ENCODE results near the gene MCTP1.

MCTP1 gene

GRCh38 chr5:94775088-94775487, 509.8 kb downstream of the MCTP1 start:
- H3K4me1 ChIP-seq = no peaks in the 10 kb centered on the region
- H3K27ac ChIP-seq = no peak overlapping the region
- no peak overlapping the region for H2AFZ ChIP-seq
- no peak overlapping the region for H3K4me2 ChIP-seq (ENCODE audit: low read length)
- H3K9ac ChIP-seq = no peak overlapping the region
- H3K9me3 ChIP-seq (ENCODE audit: control insufficient read depth, low read length) = no peaks in the 10 kb centered on the region
- no peaks in the 10 kb centered on the region for H3K36me3 ChIP-seq (ENCODE audit: control insufficient read depth, insufficient read depth, low read length)
- no peaks in the 10 kb centered on the region for H3K27me3 ChIP-seq (ENCODE audit: control insufficient read depth, insufficient read depth, low read length)
- no peak overlapping the region for H3K4me3 ChIP-seq (ENCODE audit: low read depth, low read length)
- TF ChIP-seq, protein P1, sequence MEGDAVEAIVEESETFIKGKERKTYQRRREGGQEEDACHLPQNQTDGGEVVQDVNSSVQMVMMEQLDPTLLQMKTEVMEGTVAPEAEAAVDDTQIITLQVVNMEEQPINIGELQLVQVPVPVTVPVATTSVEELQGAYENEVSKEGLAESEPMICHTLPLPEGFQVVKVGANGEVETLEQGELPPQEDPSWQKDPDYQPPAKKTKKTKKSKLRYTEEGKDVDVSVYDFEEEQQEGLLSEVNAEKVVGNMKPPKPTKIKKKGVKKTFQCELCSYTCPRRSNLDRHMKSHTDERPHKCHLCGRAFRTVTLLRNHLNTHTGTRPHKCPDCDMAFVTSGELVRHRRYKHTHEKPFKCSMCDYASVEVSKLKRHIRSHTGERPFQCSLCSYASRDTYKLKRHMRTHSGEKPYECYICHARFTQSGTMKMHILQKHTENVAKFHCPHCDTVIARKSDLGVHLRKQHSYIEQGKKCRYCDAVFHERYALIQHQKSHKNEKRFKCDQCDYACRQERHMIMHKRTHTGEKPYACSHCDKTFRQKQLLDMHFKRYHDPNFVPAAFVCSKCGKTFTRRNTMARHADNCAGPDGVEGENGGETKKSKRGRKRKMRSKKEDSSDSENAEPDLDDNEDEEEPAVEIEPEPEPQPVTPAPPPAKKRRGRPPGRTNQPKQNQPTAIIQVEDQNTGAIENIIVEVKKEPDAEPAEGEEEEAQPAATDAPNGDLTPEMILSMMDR (IDR thresholded peaks at IDR 0.05) = no peak
- no peaks in the 10 kb centered on the region for H3K79me2 ChIP-seq

GRCh38 chr5:94771742-94772141, 513.2 kb downstream of the MCTP1 start:
- Histone ChIP-seq H3K9ac (no peak overlapping the region), H3K4me2 (ENCODE audit: low read length) (no peak overlapping the region), H3K27ac (no peak overlapping the region), H3K4me1 (no peaks in the 10 kb centered on the region), H3K79me2 (no peaks in the 10 kb centered on the region), H2AFZ (no peak overlapping the region), H3K4me3 (ENCODE audit: low read depth, low read length) (no peak overlapping the region), H3K36me3 (ENCODE audit: control insufficient read depth, insufficient read depth, low read length) (no peaks in the 10 kb centered on the region), H3K9me3 (ENCODE audit: control insufficient read depth, low read length) (no peaks in the 10 kb centered on the region), H3K27me3 (ENCODE audit: control insufficient read depth, insufficient read depth, low read length) (no peaks in the 10 kb centered on the region)
- TF ChIP-seq, protein P1 (IDR thresholded peaks at IDR 0.05) = no peak

DNA sequence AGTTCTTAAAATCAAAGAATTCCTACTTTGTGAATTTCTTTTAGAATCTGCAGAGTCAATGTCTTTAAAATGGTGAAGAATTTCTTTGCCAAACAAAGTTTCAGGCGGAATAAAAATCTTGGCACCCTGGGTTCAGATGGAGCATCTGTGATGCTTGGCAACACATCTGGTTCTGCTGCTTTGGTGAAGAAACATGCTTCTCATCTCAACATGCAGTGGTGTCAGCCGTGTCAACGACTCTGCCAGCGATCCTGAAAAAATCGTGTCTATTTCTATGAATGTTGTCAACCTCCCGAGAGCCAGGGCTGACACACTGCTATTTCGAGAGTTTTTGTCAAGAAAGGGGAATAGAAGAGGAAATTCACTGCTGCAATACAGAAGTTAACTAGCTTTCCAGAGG, 514.9 kb downstream of the MCTP1 start:
- Histone ChIP-seq H3K4me2 (ENCODE audit: low read length) (no peak overlapping the region), H3K9ac (no peak overlapping the region), H3K9me3 (ENCODE audit: control insufficient read depth, low read length) (no peaks in the 10 kb centered on the region), H3K4me1 (no peaks in the 10 kb centered on the region), H3K36me3 (ENCODE audit: control insufficient read depth, insufficient read depth, low read length) (no peaks in the 10 kb centered on the region), H3K79me2 (no peaks in the 10 kb centered on the region), H3K27ac (no peak overlapping the region), H2AFZ (no peak overlapping the region), H3K4me3 (ENCODE audit: low read depth, low read length) (no peak overlapping the region), H3K27me3 (ENCODE audit: control insufficient read depth, insufficient read depth, low read length) (no peaks in the 10 kb centered on the region)
- TF ChIP-seq, protein P1 (IDR thresholded peaks at IDR 0.05) = no peak

GRCh38 chr5:94761786-94762185, 523.1 kb downstream of the MCTP1 start:
- Histone ChIP-seq H3K9ac (no peak overlapping the region), H3K27ac (no peak overlapping the region), H3K36me3 (ENCODE audit: control insufficient read depth, insufficient read depth, low read length) (no peaks in the 10 kb centered on the region), H3K79me2 (no peaks in the 10 kb centered on the region), H3K4me2 (ENCODE audit: low read length) (no peak overlapping the region), H3K4me3 (ENCODE audit: low read depth, low read length) (no peak overlapping the region), H3K9me3 (ENCODE audit: control insufficient read depth, low read length) (no peaks in the 10 kb centered on the region), H3K4me1 (no peaks in the 10 kb centered on the region), H2AFZ (no peak overlapping the region), H3K27me3 (ENCODE audit: control insufficient read depth, insufficient read depth, low read length) (no peaks in the 10 kb centered on the region)
- TF ChIP-seq, protein P1 (IDR thresholded peaks at IDR 0.05) = no peak

GRCh38 chr5:94761055-94761454, 523.8 kb downstream of the MCTP1 start:
- no peaks in the 10 kb centered on the region for H3K27me3 ChIP-seq (ENCODE audit: control insufficient read depth, insufficient read depth, low read length)
- TF ChIP-seq, protein P1 (IDR thresholded peaks at IDR 0.05) = no peak
- H3K4me2 ChIP-seq (ENCODE audit: low read length) = no peak overlapping the region
- no peaks in the 10 kb centered on the region for H3K9me3 ChIP-seq (ENCODE audit: control insufficient read depth, low read length)
- H3K4me1 ChIP-seq = no peaks in the 10 kb centered on the region
- H3K79me2 ChIP-seq = no peaks in the 10 kb centered on the region
- H3K9ac ChIP-seq = no peak overlapping the region
- no peaks in the 10 kb centered on the region for H3K36me3 ChIP-seq (ENCODE audit: control insufficient read depth, insufficient read depth, low read length)
- H3K4me3 ChIP-seq (ENCODE audit: low read depth, low read length) = no peak overlapping the region
- H2AFZ ChIP-seq = no peak overlapping the region
- no peak overlapping the region for H3K27ac ChIP-seq

Measured in parathyroid adenoma (tissue), 2 donors.